A673 (cell line): ENCODE measurements around the gene ZBTB45. TPM values are rescaled to one million over a fixed set of nuclear protein-coding genes. Genes with fewer than 3 reads are reported as not detected.

Experiments used
- BruUV-seq: library from RNA; stranded (reverse); fragments of 400-500 nt; replicated peaks from 2 replicates; lab custom pipeline; 2021; lab: Mats Ljungman, UMichigan
- CTCF ChIA-PET: fragments of 300-600 bp; sonication (Branson Sonifier 250); formaldehyde crosslinking; loops from one replicate; lab custom pipeline; 2022; ENCODE audit warnings: antibody characterized with exemption; lab: Charles Lee
- POLR2A ChIA-PET: fragments of 300-600 bp; sonication (Branson Sonifier 250); formaldehyde crosslinking; loops from one replicate; lab custom pipeline; 2022; ENCODE audit warnings: antibody characterized with exemption; ENCODE audit not compliant: low non-redundant PET; lab: Charles Lee
- DNase-seq: peaks from one replicate; pipeline ENCODE4 v3.0.0-alpha.2; 2015; ENCODE audit warnings: low spot score
- H3K27ac ChIP-seq: fragments of 200-600 bp; sonication (generic); 2 replicates; pipeline ENCODE4 v1.5.1; 2016; ENCODE audit warnings: mixed run types, low read depth, mild to moderate bottlenecking, mixed read lengths, antibody characterized with exemption, low read length; ENCODE audit not compliant: poor library complexity, severe bottlenecking
- H3K27me3 ChIP-seq: fragments of 200-600 bp; sonication (generic); replicated peaks from 2 replicates; pipeline ENCODE4 v1.6.1; 2017; ENCODE audit warnings: mixed run types, low read depth, mild to moderate bottlenecking, mixed read lengths, antibody characterized with exemption, low read length; ENCODE audit not compliant: insufficient read depth, poor library complexity
- H3K36me3 ChIP-seq: fragments of 200-600 bp; sonication (generic); 2 replicates; pipeline ENCODE4 v1.6.1; 2016; ENCODE audit warnings: mixed run types, mild to moderate bottlenecking, mixed read lengths, antibody characterized with exemption, low read length; ENCODE audit not compliant: insufficient read depth, poor library complexity, severe bottlenecking
- H3K4me1 ChIP-seq: fragments of 200-600 bp; sonication (generic); 2 replicates; pipeline ENCODE4 v1.6.1; 2017; ENCODE audit warnings: mixed run types, mild to moderate bottlenecking, mixed read lengths, antibody characterized with exemption, low read length; ENCODE audit not compliant: insufficient read depth, poor library complexity, severe bottlenecking
- H3K4me3 ChIP-seq: fragments of 200-600 bp; sonication (generic); 2 replicates; pipeline ENCODE4 v1.5.1; 2016; ENCODE audit warnings: low read depth, mixed run types, mild to moderate bottlenecking, mixed read lengths, low read length; ENCODE audit not compliant: poor library complexity, severe bottlenecking
- H3K9me3 ChIP-seq: fragments of 200-600 bp; sonication (generic); 2 replicates; pipeline ENCODE4 v1.6.1; 2016; ENCODE audit warnings: mixed run types, low read depth, mild to moderate bottlenecking, mixed read lengths, antibody characterized with exemption, low read length; ENCODE audit not compliant: poor library complexity, severe bottlenecking
- EZH2 ChIP-seq: fragments of 200-600 bp; sonication (generic); IDR thresholded peaks from 2 replicates; pipeline ENCODE4 v1.6.1; 2017; ENCODE audit warnings: borderline replicate concordance, low read depth, mild to moderate bottlenecking, mixed read lengths, antibody characterized with exemption, low read length; ENCODE audit not compliant: poor library complexity, severe bottlenecking
- intact Hi-C: fragments of 100-400 bp; cut with micrococcal nuclease; formaldehyde crosslinking; loops from one replicate; pipeline ENCODE4 v1.10.0; 2022; ENCODE audit not compliant: unreplicated experiment
- total RNA-seq: library from RNA; stranded (reverse); gene quantifications from 2 replicates; pipeline ENCODE4 v1.2.3, GENCODE V29; 2021
- TF ChIP-seq, protein P1 (sequence below): fragments of 300-800, 200-600 bp; sonication (generic); conservative IDR thresholded peaks from 2 replicates; pipeline ENCODE4 v1.5.1; 2017; ENCODE audit warnings: low read depth, mild to moderate bottlenecking, antibody characterized with exemption, low read length, moderate library complexity, mixed read lengths

Gene ZBTB45
- total RNA-seq, 1 experiment from 2014 or later, result 25.0 TPM

DNA sequence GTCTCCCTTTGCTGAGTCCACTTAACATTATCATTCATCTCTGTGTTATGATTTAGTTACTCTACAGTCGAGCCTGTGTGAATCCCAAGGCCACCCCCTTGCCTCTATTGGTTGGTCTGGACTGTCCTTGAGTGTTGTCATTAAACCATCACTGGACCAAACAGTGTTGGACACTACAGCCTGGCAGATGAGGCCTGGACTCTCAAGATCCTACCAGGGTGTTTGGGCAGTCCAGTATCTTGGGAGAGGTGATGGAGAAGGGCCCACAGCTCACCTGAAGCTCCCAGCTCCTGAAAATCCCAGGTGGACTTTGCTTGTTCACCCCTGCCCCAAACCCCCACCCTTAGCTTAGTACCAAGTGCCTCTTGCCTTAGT, 31.5 kb upstream of the ZBTB45 start:
- no TSS peak for BruUV-seq
- H3K9me3 ChIP-seq, result no peaks in the 10 kb centered on the region
- H3K36me3 ChIP-seq, result peaks cover 71% of the 10 kb centered on the region
- CTCF ChIA-PET, result no interaction called here
- intact Hi-C loops, result no loop called here
- DNase-seq, result no peak
- TF ChIP-seq EZH2, result no peak
- TF ChIP-seq, protein P1, sequence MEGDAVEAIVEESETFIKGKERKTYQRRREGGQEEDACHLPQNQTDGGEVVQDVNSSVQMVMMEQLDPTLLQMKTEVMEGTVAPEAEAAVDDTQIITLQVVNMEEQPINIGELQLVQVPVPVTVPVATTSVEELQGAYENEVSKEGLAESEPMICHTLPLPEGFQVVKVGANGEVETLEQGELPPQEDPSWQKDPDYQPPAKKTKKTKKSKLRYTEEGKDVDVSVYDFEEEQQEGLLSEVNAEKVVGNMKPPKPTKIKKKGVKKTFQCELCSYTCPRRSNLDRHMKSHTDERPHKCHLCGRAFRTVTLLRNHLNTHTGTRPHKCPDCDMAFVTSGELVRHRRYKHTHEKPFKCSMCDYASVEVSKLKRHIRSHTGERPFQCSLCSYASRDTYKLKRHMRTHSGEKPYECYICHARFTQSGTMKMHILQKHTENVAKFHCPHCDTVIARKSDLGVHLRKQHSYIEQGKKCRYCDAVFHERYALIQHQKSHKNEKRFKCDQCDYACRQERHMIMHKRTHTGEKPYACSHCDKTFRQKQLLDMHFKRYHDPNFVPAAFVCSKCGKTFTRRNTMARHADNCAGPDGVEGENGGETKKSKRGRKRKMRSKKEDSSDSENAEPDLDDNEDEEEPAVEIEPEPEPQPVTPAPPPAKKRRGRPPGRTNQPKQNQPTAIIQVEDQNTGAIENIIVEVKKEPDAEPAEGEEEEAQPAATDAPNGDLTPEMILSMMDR, result no peak
- no peaks in the 10 kb centered on the region for H3K27me3 ChIP-seq
- no peak overlapping the region for H3K27ac ChIP-seq
- H3K4me1 ChIP-seq, result peaks cover 19% of the 10 kb centered on the region
- POLR2A ChIA-PET, result no interaction called here
- no peak overlapping the region for H3K4me3 ChIP-seq

DNA sequence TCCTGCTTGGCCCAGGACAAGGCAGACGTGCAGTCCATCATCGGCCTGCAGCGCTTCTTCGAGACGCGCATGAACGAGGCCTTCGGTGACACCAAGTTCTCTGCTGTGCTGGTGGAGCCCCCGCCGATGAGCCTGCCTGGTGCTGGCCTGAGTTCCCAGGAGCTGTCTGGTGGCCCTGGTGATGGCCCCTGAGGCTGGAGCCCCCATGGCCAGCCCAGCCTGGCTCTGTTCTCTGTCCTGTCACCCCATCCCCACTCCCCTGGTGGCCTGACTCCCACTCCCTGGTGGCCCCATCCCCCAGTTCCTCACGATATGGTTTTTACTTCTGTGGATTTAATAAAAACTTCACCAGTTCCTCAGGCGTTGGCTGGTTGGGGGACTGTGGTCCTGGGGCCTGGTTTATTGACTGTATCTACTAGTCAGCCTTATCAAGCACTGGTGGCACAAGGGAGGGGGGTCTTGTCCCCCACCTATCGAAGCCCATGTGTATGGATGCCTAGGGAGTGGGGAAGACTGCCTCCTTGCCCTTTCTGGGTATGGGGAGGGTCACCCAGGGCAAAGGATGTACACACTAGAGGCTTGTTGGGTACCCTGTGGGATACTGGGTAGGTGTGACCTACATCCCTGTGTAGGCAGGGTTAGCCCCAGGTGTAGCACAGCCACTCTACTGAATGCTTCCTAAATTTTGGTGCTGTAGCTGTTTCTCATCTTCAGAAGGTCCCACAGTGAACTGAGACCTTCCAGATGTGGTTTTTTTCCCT, 30.9 kb upstream of the ZBTB45 start:
- Histone ChIP-seq H3K4me1 (peaks cover 23% of the 10 kb centered on the region), H3K9me3 (no peaks in the 10 kb centered on the region), H3K36me3 (peaks cover 71% of the 10 kb centered on the region), H3K27me3 (no peaks in the 10 kb centered on the region), H3K27ac (no peak overlapping the region), H3K4me3 (no peak overlapping the region)
- no TSS peak for BruUV-seq
- no peak for DNase-seq
- intact Hi-C loops, result no loop called here
- ChIA-PET CTCF (no interaction called here), POLR2A (no interaction called here)
- no peak for TF ChIP-seq EZH2
- TF ChIP-seq, protein P1, result no peak

DNA sequence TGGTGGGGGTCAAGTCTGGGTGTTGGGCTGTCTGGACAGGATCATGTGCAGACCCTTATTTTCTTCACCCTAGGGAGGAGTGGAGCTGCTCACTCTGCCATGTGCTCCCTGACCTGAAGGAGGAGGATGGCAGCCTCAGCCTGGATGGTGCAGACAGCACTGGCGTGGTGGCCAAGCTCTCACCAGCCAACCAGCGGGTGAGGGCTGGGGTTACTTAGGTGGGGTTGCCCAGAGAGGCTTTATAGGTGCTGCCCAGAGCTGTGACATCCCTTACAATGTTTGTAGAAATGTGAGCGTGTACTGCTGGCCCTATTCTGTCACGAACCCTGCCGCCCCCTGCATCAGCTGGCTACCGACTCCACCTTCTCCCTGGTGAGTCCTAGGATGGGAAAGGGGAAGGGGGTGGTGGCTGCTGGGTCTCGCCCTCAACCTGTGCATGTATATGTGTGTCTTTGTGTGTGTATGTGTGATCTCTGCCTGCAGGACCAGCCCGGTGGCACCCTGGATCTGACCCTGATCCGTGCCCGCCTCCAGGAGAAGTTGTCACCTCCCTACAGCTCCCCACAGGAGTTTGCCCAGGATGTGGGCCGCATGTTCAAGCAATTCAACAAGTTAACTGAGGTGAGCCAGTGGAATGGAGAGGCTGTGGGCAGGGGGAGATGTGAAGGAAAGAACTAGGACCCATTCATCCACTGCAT, 30.2 kb upstream of the ZBTB45 start:
- no peak overlapping the region for H3K4me3 ChIP-seq
- no peak for TF ChIP-seq EZH2
- TF ChIP-seq, protein P1, result no peak
- H3K4me1 ChIP-seq, result peaks cover 19% of the 10 kb centered on the region
- POLR2A ChIA-PET, result no interaction called here
- CTCF ChIA-PET, result no interaction called here
- no peak overlapping the region for H3K27ac ChIP-seq
- intact Hi-C loops, result no loop called here
- no peak for DNase-seq
- H3K36me3 ChIP-seq, result peaks cover 76% of the 10 kb centered on the region
- no TSS peak for BruUV-seq
- no peaks in the 10 kb centered on the region for H3K9me3 ChIP-seq
- no peaks in the 10 kb centered on the region for H3K27me3 ChIP-seq
